GM18517 (cell line): Measurements from ENCODE around the gene KIFC1.

Experiments used
- ATAC-seq: cut with Tn5 transposase; IDR thresholded peaks from one replicate; pipeline ENCODE4 v1.9.1; 2021; ENCODE audit warnings: mild to moderate bottlenecking, moderate library complexity; ENCODE audit not compliant: unreplicated experiment

Gene KIFC1

DNA sequence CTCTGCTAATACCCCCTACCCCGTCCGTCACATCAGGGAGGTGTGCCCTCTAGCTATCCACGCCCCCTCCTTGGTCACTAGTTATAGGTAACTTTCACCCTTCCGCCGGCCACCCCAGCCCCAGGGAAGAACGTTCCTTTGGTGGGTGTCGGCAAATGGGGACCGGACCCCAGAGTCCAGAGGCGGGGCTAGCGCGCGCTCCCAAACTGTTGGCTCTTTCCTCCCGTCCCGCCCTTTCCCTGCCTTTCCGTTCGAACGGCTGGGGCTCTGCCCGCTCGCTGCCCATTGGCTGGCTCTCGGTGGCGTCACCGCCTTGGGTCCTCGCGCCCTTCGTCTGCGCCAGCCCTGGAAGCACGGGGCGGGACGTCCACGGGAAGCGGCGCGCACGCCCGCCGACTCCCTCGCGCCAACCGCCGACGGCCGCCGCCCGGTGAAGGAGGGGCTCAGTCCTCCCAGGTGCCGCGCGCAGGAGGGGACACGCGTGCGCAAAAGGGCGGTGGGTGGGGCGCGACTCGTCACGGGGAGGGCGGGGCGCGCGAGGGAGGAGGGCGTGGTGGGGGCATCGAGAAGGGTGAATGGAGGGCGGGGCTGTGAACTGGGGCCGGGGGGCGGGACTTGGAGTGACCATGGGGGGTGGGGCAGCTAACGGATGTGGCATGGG is 18.6 kb downstream of the KIFC1 start:
- ATAC-seq = peak; percentile 69

DNA sequence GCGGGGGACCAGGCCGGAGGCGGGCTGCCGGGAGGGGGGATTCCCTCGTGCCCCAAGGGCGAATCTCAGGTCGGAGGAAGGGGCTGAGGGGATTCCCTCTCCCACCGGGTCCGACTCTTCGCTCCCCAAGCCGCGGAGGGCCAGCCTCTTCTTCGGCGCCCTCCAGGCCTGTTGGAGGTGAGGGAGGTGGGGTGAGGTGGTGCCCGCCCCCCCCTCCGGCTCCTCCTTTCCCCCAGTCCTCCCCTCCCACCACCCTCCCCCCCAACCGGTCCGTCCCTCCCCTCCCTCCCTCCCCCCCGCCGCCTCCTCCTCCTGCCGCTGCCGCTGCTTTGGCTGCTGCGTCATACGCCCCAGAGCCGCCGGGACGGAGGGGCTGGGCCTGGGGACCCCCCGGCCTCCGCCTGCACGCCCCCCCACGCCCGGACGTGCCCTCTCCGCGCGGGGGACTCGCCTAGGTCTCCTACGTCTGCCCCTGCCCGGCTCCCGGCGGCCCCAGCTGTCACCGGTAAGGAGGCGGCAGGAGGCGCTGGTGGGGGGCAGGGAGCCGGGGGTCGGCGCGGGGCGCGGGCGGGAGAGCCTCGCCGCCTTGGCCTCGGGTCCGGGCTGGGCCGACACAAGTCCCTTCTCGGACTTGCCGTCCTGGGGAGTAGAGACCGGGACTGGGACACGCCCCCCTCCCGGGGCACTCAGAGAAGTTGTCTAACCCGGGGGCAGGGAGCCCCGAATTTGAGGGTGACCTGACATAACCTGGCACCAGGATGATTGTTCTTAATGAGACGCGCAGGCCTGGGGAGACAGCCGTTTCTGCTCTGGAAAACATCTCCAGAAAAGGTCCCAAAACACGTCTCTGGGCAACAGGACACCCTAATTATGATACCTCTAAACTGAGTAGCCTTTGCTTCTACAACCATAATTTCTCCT is 19.3 kb downstream of the KIFC1 start, which contains the start of gene PHF1:
Gene PHF1, plus strand, starts transcription at position 304 of the 921 bp plus-strand sequence. CDS start 1,250 bp downstream, outside the sequence.
- peak; percentile 32 for ATAC-seq

DNA sequence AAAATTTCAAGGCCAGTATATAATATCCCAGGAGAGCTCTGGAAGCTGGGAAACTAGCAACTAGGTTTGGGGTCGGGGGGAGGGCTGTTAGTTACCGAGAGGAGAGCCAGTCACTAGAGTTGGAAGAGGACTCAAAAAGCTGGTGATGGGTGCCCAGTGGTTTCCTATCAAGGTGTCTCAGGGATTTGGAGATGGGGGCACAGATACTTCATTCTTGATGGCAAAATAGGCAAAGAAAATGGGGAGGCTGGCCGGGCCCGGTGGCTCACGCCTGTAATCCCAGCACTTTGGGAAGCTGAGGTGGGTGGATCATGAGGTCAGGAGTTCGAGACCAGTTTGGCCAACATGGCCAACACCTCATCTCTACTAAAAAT is 20.0 kb downstream of the KIFC1 start:
- no peak for ATAC-seq

DNA sequence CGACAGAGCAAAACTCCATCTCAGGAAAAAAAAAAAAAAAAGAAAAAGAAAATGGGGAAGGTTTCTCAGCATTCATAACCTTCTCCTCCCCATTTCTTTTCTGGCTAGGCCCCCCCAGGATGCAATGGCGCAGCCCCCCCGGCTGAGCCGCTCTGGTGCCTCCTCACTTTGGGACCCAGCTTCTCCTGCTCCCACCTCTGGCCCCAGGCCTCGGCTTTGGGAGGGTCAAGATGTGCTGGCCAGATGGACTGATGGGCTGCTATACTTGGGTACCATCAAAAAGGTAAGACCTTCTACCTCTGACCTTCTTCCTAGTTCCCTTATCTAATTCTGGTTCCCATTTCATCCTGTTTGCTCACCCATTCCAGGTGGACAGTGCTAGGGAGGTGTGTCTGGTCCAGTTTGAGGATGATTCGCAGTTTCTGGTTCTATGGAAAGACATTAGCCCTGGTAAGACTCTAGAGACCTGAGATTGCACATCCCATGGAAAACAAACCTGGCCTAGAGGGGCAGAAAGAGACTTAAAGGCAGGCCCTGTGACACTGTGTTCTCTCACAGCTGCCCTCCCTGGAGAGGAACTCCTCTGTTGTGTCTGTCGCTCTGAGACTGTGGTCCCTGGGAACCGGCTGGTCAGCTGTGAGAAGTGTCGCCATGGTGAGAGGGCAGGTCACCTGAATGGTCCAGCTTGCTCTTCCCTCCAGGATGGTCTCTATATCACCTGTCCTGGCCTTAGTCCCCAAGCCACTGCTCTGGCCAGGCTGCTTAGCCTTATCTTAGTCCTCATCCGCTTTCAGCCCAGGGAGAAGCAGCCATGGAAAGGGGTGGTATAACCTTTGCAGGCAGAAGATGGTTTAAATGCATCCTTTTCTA is 20.8 kb downstream of the KIFC1 start:
- no peak for ATAC-seq

DNA sequence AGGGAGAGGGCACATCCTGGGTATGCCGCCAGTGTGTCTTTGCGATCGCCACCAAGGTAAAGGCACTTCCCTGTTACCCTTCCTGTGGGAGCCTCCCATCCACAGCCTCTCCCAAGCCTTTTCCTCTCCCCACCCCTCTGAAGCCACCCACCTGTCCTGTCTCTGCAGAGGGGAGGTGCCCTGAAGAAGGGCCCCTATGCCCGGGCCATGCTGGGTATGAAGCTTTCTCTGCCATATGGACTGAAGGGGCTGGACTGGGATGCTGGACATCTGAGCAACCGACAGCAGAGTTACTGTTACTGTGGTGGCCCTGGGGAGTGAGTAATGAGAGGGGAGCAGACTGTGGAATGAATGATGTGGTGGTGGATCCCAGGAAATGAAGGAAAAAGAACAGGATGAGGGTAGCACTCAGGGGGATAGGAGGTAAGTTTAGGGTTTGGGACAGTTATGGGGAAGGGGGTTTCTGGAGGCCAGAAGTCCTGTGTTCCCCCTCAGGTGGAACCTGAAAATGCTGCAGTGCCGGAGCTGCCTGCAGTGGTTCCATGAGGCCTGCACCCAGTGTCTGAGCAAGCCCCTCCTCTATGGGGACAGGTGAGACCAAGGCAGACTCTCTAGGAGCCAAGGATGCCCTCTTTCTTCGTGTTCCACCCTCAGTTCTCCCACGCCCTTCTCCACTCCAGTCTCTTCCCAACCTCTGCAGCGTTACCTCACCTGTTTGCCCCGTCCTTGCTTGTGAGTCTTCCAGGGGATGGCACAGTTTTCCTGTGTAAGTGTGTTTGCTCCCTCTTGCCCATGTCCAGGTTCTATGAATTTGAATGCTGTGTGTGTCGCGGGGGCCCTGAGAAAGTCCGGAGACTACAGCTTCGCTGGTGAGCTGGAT is 21.9 kb downstream of the KIFC1 start:
- no peak for ATAC-seq

DNA sequence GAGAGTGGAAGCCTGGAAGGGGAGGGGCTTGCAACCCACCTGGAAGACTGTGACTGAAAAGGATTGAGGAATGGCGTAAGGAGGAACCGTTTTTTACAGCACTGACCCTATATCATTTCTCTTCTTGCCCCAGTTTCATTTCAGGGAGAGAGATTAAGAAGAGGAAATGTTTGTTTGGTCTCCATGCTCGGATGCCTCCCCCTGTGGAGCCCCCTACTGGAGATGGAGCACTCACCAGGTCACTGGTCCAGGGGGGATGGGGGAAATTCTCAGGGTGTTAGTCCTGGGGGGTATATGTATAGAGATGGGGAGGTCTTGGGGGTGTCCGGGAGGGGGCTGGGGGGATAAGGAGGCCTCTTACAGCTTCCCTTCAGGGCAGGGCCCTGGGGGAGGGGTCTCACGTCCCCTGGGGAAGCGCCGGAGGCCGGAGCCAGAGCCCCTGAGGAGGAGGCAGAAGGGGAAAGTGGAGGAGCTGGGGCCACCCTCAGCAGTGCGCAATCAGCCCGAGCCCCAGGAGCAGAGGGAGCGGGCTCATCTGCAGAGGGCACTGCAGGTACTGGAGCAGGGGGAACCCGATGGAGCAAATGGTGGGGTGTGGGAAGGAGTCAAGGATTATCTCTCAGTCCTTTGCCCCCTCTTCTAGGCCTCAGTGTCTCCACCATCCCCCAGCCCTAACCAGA is 23.1 kb downstream of the KIFC1 start:
- no peak for ATAC-seq

DNA sequence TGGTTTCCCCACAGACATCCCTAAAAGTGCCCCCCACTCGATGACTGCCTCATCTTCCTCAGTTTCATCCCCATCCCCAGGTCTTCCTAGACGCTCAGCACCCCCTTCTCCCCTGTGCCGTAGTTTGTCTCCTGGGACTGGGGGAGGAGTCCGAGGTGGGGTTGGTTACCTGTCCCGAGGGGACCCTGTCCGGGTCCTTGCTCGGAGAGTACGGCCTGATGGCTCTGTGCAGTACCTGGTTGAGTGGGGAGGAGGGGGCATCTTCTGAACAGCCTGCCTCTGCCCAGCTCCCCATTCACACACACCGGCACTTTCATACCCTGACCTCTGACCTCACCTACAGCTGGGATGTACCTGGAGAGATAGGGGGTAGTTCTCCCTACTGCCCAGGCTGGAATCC is 24.2 kb downstream of the KIFC1 start:
- no peak for ATAC-seq

DNA sequence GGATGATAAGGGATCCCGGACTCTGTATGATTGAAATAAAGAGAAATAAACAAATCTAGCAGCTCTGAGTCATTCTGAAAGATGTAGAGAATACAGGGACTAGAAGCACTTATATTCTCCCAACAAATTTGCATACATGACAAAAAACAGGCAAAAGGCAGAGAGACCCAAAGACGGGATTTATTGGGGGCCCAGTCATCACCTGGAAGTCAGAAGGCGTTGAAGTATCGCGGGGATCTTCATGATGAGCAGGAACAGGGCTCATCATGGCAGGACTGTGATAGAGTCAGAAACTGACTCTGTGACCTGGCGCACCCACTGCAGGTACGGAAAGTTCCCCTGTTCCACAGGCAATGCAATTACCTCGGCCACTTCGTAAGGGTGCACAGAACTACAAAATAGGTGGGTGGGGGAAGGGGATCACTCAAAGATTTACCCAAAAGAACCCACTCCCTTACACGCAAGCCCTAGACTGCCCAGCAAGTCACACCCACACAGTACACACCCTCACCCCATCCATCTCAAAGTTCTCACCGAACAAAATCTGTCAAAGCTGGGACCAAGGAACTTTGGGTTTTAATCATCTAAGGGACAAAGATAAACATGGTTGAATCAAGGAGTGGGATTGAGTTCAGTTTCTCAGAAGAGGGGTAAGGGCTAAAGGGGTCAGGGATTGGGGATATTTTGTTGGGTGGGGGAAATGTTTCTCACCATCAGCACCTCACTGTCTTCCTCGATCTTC is 24.9 kb downstream of the KIFC1 start:
- no peak for ATAC-seq

- no peak for ATAC-seq
Measured at GRCh38 chr6:33417128-33417902, 25.7 kb downstream of the KIFC1 start.

GRCh38 chr6:33417903-33418689 is 26.5 kb downstream of the KIFC1 start, which contains the start of gene CUTA:
Gene CUTA, minus strand, starts transcription at chr6:33418107. Its CDS starts 107 bp downstream, at chr6:33418000.
- peak; percentile 85 for ATAC-seq

DNA sequence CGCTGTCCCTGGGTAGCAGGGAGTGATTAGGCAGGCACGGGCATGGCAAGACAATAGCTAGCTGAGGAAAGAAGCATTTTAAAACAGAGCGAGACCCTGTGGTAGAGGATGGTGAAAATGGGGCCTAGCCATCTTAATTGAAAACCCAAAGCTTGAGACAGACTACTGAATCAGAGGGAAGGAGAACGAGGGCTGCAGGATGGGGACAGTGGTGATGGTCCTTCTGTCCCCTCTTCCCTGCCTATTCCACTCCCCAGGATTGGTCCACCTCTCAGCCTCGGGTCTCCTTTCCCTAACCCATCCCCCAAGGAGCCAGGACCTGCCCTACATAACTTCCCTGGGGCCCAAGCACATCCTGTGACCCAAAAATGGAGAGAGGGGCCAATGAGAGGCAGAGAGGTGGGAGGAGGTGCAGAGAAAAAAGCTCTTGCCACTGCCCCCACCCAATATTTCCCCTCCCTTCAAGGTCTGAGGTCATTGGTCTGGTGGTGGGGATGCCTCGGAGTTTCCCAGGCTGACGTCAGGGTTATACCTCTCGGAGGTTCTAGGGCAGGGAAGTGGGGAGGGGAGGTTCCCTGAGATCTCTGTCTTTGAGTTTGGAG is 27.2 kb downstream of the KIFC1 start:
- ATAC-seq = no peak

GRCh38 chr6:33419580-33420490 is 28.2 kb downstream of the KIFC1 start, which contains the start of gene SYNGAP1:
Gene SYNGAP1, plus strand, starts transcription at chr6:33420065. Its CDS starts 200 bp downstream, at chr6:33420265.
- no peak for ATAC-seq

- ATAC-seq = no peak
Measured at GRCh38 chr6:33420491-33421343, 29.1 kb downstream of the KIFC1 start.

- ATAC-seq = no peak
Measured at GRCh38 chr6:33421344-33421643, 29.7 kb downstream of the KIFC1 start.

DNA sequence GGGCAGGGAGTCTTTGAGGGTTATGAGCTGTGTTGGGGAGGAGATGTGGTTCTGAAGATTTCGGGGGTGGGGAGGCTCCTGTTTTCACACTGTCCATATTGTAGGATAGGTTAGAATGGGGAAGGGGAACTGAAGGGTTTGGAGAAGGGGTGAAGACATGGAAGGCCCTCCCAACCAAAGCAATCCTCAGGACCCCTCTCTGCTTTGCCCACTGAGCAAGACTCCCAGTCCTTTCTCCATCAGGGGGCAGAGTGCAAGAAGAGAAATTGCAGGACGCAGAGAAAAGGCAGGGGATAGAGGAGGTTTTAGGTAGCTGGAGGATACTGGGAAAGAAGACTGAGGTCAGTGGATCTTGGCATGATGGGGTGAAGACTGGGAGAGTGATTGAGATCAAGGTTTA is 32.2 kb downstream of the KIFC1 start:
- ATAC-seq = no peak
